Stimulated activated CD4-positive, alpha-beta T cell treated with anti-CD3 and anti-CD28 coated beads, TNF-alpha, amount 100 ng/mL, for 4 hours (primary cell): ENCODE measurements around the gene HNRNPCL4.
"Not testable (repeated sequence)": the region's sequence is repeated elsewhere in the genome, so short reads cannot be mapped to it uniquely, and the experiment has no call there.

Source experiments
- DNase-seq, 3 experiments: peaks; one replicate each; pipeline ENCODE4 v3.0.0-alpha.2; 2020; ENCODE audit warnings: low read depth in 3 of 3

The HNRNPCL4 gene

DNA sequence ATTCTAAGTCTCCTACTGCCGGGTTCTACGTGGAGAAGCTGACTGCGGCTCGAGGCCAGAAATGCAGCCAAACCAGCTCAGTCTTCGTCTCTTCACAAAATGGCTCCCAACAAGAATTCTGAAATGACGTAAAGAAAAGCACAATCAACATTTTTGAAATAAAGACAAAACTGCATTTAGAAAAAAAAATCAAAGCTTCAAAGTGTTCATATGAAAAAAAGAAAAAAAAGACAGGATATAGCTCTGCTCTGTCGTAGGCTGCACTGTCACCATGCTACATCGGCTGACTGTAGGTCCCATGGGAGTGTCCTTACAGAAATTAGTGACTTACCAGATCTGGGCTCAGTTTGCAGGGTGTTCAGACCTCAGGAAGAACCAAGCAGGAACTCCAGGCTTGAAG, at the start of gene HNRNPCL4:
TSS of gene HNRNPCL4 (minus strand) at position 101 of the 400 bp plus-strand sequence. CDS start 164 bp downstream, outside the sequence.
- not testable (repeated sequence) for DNase-seq

DNA sequence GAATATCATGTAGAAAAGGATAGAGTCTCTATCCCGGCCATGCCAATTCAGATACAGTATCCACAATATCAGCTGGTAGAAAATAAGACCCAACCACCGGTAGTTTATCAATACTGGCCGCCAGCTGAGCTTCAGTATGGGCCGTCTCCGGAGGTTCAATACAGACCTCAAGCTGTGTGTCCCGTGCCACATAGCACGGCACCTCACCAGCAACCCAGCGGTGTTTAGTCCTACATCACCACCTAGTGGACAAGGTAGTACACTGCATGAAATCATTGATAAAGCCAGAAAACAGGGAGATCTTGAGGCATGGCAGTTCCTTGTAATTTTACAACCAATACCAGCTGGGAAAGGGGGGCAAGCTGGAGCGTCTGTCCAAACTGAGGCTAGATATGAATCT, 43.3 kb upstream of the HNRNPCL4 start:
- DNase-seq = not testable (repeated sequence)

DNA sequence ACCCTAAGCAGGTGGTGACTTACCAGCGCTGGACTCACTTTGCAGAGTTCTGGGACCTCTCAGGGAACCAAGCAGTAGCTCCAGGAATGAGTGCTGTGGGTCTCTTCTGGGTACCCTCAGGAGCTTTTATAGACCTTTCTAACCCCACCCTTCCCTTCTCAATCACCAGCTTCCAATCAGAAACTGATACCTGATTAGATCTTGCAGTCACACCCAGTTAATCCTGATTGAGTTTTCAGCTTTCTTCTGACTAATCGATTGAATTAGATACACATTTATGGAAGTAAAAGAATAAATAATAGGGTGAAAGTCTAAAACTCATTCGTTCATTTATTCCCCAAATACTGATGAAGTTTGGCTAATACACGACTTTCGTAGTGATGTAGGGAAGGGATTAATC, 35.9 kb upstream of the HNRNPCL4 start, which contains the start of gene PRAMEF13:
TSS of gene PRAMEF13 (minus strand) at position 101 of the 400 bp plus-strand sequence. CDS start 1,820 bp downstream, outside the sequence.
- not testable (repeated sequence) for DNase-seq

DNA sequence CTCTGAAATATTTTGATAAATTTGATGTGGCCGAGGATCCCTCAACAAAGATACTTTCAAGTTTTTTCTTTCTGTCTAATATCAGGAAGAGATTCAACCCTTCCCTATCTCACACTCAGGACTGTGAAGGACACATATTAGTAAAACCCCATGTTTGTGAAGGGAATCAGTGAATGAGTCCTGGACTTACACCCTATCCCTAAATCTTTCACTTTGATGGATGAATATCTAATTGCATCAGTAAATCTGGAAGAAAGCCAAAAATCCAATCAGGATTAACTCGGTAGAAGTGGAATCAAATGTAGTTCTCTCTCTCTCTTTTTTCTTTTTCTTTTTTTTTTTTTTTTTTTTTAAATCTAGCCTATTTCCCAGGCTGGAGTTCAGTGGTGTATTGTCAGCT, 6.1 kb upstream of the HNRNPCL4 start, which contains the start of gene PRAMEF9:
TSS of gene PRAMEF9 (plus strand) at position 301 of the 400 bp plus-strand sequence. CDS start 3,433 bp downstream, outside the sequence.
- DNase-seq = not testable (repeated sequence)

DNA sequence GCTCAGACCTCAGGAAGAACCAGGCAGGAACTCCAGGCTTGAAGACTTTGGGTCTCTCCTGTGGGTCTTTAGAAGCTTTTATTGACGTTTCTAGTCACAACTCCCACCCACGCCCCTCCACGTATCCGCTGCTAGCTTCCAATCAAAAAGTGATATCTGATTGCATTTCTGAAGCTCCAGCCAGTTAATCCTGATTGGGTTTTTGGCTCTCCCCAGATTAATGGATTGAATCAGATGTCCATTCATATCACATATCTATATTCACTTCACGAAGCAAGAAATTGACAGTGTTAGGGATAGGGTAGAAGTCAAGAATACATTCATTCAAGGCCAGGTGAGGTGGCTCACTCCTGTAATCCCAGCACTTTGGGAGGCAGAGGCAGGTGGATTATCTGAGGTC, 9.5 kb downstream of the HNRNPCL4 start, which contains the start of gene PRAMEF26:
TSS of gene PRAMEF26 (minus strand) at position 101 of the 400 bp plus-strand sequence. CDS start 2,914 bp downstream, outside the sequence.
- not testable (repeated sequence) for DNase-seq

DNA sequence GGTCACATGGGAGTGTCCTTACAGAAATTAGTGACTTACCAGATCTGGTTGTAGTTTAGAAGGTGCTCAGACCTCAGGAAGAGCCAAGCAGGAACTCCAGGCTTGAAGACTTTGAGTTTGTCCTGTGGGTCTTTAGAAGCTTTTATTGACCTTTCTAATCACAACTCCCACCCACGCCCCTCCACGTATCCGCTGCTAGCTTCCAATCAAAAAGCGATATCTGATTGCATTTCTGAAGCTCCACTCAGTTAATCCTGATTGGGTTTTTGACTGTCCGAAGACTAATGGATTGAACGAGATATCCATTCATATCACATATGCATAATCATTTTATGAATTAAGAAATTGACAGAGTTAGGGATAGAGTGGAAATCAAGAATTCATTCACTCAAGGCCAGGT, 48.7 kb downstream of the HNRNPCL4 start, which contains the start of gene HNRNPCL2:
TSS of gene HNRNPCL2 (minus strand) at position 101 of the 400 bp plus-strand sequence. CDS start 454 bp downstream, outside the sequence.
- DNase-seq = not testable (repeated sequence)
